ENCODE data around the gene ARX.

DNA sequence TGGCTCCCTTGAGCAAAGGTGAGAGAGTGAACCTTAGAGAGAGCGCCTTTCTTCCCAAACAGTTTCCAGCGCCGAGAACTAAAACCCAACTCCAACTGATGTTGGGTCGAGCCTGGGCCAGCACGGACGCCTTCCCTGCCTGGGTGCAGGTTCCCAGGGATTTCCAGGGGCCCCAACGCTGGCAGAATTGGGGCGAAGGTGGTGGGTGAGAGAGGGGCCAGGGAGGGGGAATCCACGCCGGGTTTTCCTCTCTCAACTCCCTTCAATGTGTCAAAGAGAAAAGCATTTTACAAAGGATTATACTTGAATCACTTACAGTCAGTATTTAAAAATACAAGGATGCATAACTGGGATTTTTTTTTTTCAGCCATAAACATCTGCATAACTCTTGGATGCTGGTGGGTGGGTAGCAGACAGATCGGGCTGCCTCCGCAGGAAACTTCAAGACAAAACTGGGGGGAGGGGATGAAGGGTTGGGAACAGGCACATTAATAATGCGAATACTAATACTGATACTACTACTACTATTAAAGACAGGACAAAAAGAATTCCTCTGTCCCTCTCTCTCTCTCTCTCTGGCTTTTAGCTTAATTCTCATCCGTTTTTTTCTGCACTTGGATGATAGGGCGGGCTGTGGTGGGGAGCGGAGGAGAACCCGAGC lies 1.3 kb upstream of the ARX start:
- TF ChIP-seq CTCF (IDR thresholded peaks at IDR 0.05; ENCODE audit: insufficient read depth, low read depth, low read length) (no peak), EZH2 (IDR thresholded peaks at IDR 0.05; ENCODE audit: insufficient read depth, low read length) (no peak)
